ENCODE measurements around the gene PLXNA2. TPM values are rescaled to one million over a fixed set of nuclear protein-coding genes. Genes with fewer than 3 reads are reported as not detected.

The PLXNA2 gene
- total RNA-seq, 2 experiments from 2014 or later, result 0.08 TPM; not detected in 1

DNA sequence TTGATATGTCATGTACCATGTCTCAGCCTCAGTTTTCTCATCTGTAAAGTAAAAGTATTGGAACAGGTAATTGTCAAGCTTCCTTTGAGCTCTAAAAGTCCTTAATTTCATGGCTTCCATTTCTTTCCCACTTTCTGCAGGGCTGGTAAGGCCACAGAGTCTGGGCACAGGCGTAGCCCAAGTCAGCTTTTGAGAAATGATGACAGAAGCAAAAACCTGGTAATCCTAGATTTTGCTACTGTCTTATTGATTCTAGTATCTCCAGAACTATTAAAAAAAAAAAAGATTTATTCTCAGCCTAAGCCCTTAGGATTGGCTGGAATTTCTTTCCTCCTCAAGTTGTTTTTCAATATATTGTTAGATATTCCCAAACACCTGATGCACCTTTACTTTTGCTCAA lies 31.3 kb downstream of the PLXNA2 start:
- no peaks in the 10 kb centered on the region for H3K4me1 Mint-ChIP-seq
- peaks cover 3% of the 10 kb centered on the region for H3K36me3 Mint-ChIP-seq
- H3K27ac Mint-ChIP-seq, result no peak overlapping the region
- H3K9me3 Mint-ChIP-seq, result no peaks in the 10 kb centered on the region
- no peak for DNase-seq
- no peak overlapping the region for H3K4me3 Mint-ChIP-seq
- no peaks in the 10 kb centered on the region for H3K27me3 Mint-ChIP-seq

GRCh38 chr1:208211921-208212843 lies 32.0 kb downstream of the PLXNA2 start:
- Mint-ChIP-seq H3K27me3 (no peaks in the 10 kb centered on the region), H3K4me3 (no peak overlapping the region)

GRCh38 chr1:208209896-208210589 lies 34.1 kb downstream of the PLXNA2 start:
- no peak overlapping the region for H3K4me3 Mint-ChIP-seq
- H3K27me3 Mint-ChIP-seq, result no peaks in the 10 kb centered on the region
- peaks cover 2% of the 10 kb centered on the region for H3K4me1 Mint-ChIP-seq
- no peaks in the 10 kb centered on the region for H3K36me3 Mint-ChIP-seq
- H3K27ac Mint-ChIP-seq, result no peak overlapping the region
- H3K9me3 Mint-ChIP-seq, result no peaks in the 10 kb centered on the region
- no peak for DNase-seq

More at GRCh38 chr1:208211921-208212843, 32.0 kb downstream of the PLXNA2 start:
- Mint-ChIP-seq H3K9me3 (no peaks in the 10 kb centered on the region), H3K4me1 (peaks cover 2% of the 10 kb centered on the region), H3K27ac (no peak overlapping the region), H3K36me3 (peaks cover 3% of the 10 kb centered on the region)
- DNase-seq, result no peak

GRCh38 chr1:208209286-208209685 lies 34.9 kb downstream of the PLXNA2 start:
- Mint-ChIP-seq H3K27ac (no peak overlapping the region), H3K4me1 (peaks cover 2% of the 10 kb centered on the region), H3K27me3 (no peaks in the 10 kb centered on the region), H3K36me3 (no peaks in the 10 kb centered on the region), H3K4me3 (no peak overlapping the region), H3K9me3 (no peaks in the 10 kb centered on the region)
- no peak for DNase-seq

DNA sequence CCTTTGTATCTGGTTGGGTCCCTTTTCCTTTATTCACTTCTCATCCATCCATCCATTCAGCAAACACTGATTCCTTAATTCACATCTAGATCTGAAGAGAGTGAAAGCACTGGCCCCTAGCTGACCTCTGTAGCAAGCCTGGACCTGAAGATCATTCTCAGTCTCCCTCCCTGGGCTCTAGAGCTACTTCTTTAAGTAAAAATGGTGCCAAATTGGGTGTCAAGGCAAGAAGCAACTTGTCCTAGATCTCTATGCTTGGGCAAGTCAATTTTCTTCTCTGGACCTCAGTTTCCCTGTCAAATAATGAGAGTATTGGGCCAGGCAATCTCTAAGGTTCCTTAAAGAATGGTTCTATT lies 36.1 kb downstream of the PLXNA2 start:
- no peak overlapping the region for H3K4me3 Mint-ChIP-seq
- no peaks in the 10 kb centered on the region for H3K9me3 Mint-ChIP-seq
- no peak overlapping the region for H3K27ac Mint-ChIP-seq
- H3K4me1 Mint-ChIP-seq, result peaks cover 2% of the 10 kb centered on the region
- H3K36me3 Mint-ChIP-seq, result no peaks in the 10 kb centered on the region
- no peaks in the 10 kb centered on the region for H3K27me3 Mint-ChIP-seq
- DNase-seq, result no peak

DNA sequence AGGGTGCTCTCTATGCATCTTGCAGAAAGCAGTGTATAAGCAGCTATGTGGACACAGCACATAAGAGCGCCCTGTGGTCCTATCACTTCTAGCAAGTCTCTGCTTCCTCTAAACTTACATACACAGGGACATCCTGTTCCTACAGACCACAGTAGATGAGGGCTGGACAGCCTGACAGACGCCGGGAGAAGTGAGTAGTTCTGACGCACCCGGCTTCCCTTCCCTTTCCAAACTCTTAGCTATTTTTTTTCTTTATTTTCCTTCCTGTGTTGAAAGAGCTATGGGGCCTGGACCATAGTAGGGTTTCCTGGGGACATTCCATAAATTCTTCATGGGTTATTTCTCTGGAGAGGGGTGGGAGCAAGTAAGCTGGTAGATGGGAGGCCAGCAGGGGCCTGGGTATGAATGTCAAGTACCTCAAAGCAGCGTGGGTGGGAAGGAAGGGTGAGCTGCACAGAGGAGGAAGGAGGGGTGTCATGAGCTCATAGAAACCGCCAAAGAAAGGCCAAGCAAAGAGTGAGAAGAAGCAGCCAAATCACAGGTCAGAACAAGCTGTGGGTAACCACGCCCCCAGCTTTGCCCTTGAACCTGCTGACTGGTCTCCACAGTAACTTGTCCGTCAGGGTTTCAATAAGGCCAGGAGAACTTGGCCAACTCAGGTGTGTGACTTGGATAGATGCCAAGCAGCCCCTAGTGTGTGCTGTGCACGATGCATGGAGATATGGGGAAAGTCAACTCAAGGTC lies 36.6 kb downstream of the PLXNA2 start:
- DNase-seq, result no peak
- H3K27me3 Mint-ChIP-seq, result no peaks in the 10 kb centered on the region
- H3K27ac Mint-ChIP-seq, result no peak overlapping the region

DNA sequence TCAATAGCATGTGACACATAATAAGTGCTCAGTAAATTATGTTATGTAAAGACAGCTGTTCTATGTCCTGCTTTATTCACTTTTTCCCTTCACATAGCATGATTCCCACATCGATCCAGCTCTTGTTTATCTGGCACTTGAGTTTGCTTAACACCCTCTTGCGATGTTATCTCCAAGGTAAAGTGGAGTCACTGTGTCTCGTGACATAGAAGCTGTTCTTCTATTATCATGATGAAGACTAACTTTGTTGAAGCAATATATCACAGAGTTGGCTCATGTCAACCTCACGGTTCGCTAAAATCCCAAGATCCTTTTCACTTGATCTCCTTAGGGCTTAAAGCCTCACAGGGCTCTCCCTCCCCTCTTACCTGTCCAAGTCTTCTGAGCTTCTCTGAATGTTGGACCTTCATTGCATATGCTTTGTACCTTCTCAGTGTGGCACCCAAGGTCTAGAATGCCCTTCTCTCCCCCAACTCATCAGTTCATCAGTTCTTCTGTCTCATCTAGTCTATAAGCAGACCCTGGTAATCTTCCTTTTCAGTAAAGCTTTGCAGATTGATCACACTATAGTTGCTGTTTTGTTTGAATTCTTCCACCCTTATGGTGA lies 38.0 kb downstream of the PLXNA2 start:
- no peak for DNase-seq
- no peak overlapping the region for H3K27ac Mint-ChIP-seq
- H3K4me3 Mint-ChIP-seq, result no peak overlapping the region
- H3K27me3 Mint-ChIP-seq, result no peaks in the 10 kb centered on the region
- no peaks in the 10 kb centered on the region for H3K36me3 Mint-ChIP-seq
- peaks cover 2% of the 10 kb centered on the region for H3K4me1 Mint-ChIP-seq
- no peaks in the 10 kb centered on the region for H3K9me3 Mint-ChIP-seq

More for the DNA sequence above, 36.6 kb downstream of the PLXNA2 start:
- H3K4me1 Mint-ChIP-seq, result peaks cover 2% of the 10 kb centered on the region
- no peaks in the 10 kb centered on the region for H3K9me3 Mint-ChIP-seq
- H3K4me3 Mint-ChIP-seq, result no peak overlapping the region
- no peaks in the 10 kb centered on the region for H3K36me3 Mint-ChIP-seq

GRCh38 chr1:208205216-208206013 lies 38.8 kb downstream of the PLXNA2 start:
- Mint-ChIP-seq H3K27ac (no peak overlapping the region), H3K4me3 (no peak overlapping the region), H3K9me3 (no peaks in the 10 kb centered on the region), H3K36me3 (no peaks in the 10 kb centered on the region), H3K4me1 (peaks cover 2% of the 10 kb centered on the region), H3K27me3 (no peaks in the 10 kb centered on the region)
- no peak for DNase-seq

DNA sequence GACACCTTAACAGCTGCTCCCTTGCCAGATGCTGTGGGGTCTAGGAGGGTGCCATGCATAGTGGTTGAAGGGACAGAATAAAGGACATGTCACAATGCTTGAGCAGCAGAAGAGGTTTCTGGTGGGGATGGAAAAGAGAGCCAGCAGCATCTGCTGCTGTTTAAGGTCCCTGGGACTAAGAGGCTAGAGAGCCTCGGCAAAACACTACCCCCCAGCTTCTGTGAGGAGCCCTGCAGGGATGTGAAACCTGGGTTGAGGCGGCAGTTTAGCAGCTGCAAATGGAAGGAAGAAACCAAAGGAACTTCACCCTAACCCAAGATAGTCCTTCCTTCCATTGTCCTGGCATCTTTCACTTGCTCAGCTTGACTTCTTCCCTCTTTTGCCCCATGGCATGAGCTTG lies 39.4 kb downstream of the PLXNA2 start:
- no peak overlapping the region for H3K4me3 Mint-ChIP-seq
- no peak overlapping the region for H3K27ac Mint-ChIP-seq
- DNase-seq, result no peak
- no peaks in the 10 kb centered on the region for H3K36me3 Mint-ChIP-seq
- no peaks in the 10 kb centered on the region for H3K9me3 Mint-ChIP-seq
- H3K4me1 Mint-ChIP-seq, result peaks cover 2% of the 10 kb centered on the region
- no peaks in the 10 kb centered on the region for H3K27me3 Mint-ChIP-seq

DNA sequence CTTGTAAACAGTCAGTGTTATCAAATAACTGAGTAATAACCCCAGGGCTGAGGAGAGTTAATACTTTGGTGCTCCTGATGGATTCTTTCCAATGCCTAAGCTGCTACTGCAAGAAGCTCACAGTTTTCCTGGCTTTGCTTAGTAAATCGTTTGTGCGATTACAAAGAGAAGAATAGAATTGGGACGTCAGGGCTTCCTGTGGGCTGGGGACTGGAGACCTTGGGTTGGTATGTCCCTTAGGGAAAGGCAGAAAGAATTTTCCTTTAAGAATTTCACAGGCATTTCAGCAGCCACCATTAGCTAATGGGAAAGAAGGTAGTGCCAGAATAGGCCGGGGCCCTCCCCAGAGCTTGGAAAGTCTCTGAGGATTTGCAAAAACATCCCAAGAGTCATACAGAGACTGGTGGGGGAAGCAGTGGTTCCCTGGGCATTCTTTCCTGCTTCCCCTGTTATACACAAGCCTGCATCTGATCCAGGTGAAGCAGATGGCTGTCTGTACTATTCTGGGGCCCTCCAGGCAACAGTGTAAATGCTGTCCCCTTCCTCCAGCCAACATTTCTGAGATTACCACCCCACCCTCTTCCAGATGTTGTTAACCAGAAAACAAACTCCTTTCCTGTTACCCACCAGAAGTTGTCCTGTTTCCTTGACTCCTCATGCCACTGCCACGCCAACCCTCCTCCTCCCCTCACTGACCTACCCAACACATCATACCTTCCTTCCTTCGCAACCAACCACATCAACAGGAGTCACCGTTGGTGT lies 40.2 kb downstream of the PLXNA2 start:
- H3K9me3 Mint-ChIP-seq, result no peaks in the 10 kb centered on the region
- H3K36me3 Mint-ChIP-seq, result no peaks in the 10 kb centered on the region
- H3K27ac Mint-ChIP-seq, result no peak overlapping the region
- no peaks in the 10 kb centered on the region for H3K27me3 Mint-ChIP-seq
- H3K4me1 Mint-ChIP-seq, result peaks cover 2% of the 10 kb centered on the region
- DNase-seq, result no peak
- no peak overlapping the region for H3K4me3 Mint-ChIP-seq

GRCh38 chr1:208203127-208203847 lies 40.9 kb downstream of the PLXNA2 start:
- Mint-ChIP-seq H3K36me3 (no peaks in the 10 kb centered on the region), H3K27me3 (no peaks in the 10 kb centered on the region), H3K4me3 (no peak overlapping the region), H3K9me3 (no peaks in the 10 kb centered on the region), H3K4me1 (peaks cover 2% of the 10 kb centered on the region), H3K27ac (no peak overlapping the region)
- no peak for DNase-seq

DNA sequence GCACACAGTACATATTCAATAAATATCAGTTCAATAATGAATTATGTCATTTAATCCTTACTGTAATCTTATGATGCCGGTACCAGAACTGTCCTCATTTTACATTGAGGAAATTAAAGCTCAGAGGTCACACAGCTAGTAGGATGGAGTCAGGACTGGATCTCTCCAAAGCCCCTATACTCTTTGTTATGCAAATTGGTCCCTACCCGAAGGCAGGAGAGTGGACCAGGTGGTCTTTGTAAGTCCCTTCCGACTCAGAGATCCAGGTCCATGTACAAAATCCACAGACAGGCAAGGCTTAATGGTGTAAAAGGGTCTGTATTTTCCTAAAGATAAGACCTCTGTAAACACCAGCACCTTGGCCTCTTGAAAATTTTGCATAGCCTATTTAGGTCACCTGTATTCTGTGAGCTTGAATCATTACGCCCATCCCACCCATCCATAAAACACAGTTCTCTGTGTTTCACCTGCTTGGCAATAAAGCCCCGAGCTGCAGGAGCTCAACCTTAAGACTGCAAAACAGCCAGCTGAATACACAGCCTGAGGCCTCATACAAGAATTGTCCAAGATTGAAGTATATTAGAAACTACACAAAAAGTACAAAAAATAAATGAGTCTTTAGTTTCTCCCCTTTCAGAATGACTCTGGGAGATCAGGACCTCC lies 41.7 kb downstream of the PLXNA2 start:
- no peak overlapping the region for H3K27ac Mint-ChIP-seq
- no peaks in the 10 kb centered on the region for H3K27me3 Mint-ChIP-seq
- no peaks in the 10 kb centered on the region for H3K36me3 Mint-ChIP-seq
- DNase-seq, result no peak
- H3K4me1 Mint-ChIP-seq, result no peaks in the 10 kb centered on the region
- H3K4me3 Mint-ChIP-seq, result no peak overlapping the region
- no peaks in the 10 kb centered on the region for H3K9me3 Mint-ChIP-seq

DNA sequence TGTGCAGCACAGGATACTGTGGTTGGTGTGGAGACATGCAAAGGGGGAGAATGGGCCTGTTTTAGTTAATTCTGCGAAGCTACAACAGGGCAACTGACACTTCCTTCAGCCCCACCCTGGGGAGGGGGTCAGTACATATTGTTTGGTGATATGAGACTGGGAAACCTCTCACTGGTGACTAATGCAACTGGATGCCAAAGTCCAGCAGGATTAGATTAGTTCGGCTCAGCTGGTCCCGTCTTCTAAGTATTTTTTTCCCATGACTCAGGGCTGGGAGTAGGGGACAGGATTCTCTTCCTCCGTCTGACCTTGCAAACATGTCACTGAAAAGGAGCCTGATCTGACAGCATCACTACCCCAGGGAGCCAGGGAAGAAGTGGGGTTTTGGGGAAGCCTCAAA lies 43.0 kb downstream of the PLXNA2 start:
- Mint-ChIP-seq H3K36me3 (no peaks in the 10 kb centered on the region), H3K27me3 (no peaks in the 10 kb centered on the region), H3K4me3 (no peak overlapping the region), H3K9me3 (no peaks in the 10 kb centered on the region), H3K27ac (no peak overlapping the region), H3K4me1 (no peaks in the 10 kb centered on the region)
- no peak for DNase-seq
